ENCODE data around the gene CCDC197.

Gene CCDC197

DNA sequence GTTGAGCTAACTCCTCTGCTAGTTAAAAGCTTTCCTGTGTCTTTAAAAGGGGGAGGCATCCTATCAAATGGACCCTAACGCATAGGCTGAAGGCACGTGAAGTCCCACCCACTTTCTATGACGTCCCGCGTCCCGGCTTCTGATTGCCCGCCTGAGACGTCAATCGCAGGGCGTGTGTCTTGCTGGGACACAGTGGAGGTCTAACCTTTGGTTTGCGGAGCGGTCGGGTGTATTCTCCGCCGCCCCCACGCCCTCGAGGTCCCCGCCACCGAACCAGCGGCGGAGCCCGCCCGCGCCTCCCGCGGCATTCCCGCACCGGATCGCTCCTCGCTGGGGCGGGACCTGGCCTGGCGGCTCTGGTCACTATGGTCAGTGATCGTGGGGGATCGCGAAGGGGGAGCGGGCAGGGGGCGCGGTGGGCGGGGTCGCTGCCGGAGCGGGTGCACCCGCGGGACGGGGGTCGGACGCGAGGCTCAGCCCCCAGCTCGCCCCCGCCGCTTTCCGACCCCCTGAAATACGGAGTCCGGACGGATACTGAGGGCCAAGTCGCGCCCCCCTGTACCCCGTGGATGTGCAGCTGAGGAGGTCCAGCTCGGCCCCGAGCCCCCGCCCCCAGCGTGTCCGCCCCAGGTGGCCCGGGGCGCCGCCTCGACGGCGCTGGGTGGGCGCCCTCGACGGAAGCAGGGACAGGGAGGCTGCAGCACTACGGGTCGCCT is 29.2 kb downstream of the CCDC197 start, which contains the start of gene OTUB2:
TSS of gene OTUB2 (plus strand) at position 168 of the 716 bp plus-strand sequence. CDS start at position 366, 198 bp downstream.
- DNase-seq (ENCODE audit: low spot score), result peak; percentile 100

GRCh38 chr14:94026889-94027469 is 29.9 kb downstream of the CCDC197 start:
- DNase-seq (ENCODE audit: low spot score), result no peak

- DNase-seq (ENCODE audit: low spot score), result no peak
Observed at GRCh38 chr14:94027566-94028449, 30.7 kb downstream of the CCDC197 start.

DNA sequence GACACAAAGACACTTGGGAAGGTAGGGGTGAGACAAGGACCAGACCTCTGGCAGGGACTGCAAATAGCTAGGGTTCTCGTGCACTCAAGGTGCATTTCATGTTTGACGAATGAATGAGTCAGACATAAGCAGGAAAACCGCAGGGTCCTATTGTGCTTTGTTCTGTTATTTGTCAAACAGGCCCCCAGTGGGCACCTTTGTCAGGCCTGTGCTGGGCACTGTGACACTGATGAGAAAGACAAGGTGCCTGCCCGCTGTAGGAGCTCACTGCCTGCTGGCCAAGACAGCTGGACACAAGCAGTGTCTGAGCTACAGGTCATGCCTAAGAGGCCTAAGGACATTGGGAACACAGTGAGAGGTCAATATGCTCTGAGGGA is 31.3 kb downstream of the CCDC197 start:
- DNase-seq (ENCODE audit: low spot score), result no peak

GRCh38 chr14:94029265-94029664 is 32.2 kb downstream of the CCDC197 start:
- DNase-seq (ENCODE audit: low spot score), result no peak

GRCh38 chr14:94029671-94030203 is 32.6 kb downstream of the CCDC197 start:
- no peak for DNase-seq (ENCODE audit: low spot score)

DNA sequence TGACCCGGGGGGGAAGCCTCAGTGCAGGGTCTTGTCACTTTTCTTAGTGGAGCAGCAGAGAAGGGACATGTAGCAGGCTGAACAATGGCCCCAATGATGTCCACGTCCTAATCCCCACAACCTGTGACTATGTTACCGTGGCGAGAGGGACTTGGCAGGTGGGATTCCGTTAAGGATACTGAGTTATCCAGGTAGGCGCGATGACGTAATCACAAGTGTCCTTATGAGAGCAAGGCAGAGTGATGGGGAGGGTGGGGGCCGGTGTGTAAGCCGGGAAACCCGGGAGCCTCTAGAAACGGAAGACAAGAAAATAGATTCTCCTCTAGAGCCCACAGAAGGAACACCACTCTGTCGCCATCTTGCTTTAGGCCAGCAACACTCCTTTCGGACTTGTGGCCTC is 33.5 kb downstream of the CCDC197 start:
- DNase-seq (ENCODE audit: low spot score), result no peak

- DNase-seq (ENCODE audit: low spot score), result no peak
Observed at GRCh38 chr14:94031161-94031882, 34.2 kb downstream of the CCDC197 start.

DNA sequence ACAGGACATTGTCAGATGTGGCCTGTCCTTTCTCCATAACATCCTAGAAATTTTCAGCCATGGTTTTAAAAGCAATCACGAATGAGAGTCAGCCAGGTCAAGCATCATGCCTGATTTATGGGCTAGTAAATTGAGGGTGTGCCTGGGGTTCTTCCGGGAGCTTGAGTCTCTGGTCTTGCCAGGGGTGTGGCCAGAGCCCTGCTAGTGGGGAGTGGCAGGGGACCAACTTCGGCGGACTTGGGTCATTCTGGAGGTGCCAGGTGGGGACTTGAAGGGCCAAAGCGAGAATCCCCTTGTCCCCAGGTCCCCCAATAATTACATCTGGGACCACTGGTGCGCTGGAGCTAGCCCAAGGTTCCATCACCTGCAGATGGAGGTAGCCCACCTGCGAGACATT is 34.8 kb downstream of the CCDC197 start:
- no peak for DNase-seq (ENCODE audit: low spot score)

GRCh38 chr14:94034886-94035285 is 37.8 kb downstream of the CCDC197 start:
- no peak for DNase-seq (ENCODE audit: low spot score)

DNA sequence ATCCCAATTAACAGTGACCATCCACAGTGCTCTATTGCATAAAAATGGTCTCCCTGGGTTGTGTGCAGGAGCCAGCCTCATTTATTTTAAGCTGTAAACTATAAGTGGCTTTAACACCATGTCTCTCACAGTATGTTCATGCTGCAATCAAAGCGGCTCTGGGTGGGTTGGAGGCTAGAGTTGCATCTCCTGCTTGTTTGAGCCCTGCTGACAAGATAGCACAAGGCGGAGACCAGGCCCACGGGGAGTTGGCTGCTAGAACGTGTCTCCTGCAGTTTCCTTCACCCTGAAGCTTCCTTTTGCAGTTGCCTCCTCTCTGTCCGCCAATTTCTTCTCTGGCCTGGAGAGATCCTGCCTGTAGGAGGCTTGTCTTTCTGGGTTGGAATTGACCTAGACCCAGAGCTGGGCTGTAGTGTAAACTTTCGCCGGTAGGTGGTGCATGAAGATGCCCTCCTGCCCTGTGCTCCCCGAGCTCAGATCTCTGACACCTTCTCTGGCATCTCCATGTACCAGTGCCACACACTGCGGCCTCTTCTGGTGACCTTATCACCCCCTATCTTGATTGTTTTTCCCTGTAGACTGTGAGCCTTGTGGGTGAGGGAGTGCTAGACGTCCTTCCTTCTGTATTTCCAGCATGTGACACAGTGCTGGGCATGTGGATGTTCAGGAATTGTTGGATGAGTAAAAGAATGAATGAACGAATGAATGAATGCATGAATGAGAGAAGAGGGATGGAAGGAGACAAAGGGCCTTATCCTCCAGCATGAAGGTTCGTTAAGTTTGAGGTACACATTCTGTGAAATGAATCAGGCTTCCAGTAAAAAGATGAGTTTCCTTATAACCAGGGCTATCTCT is 39.4 kb downstream of the CCDC197 start:
- peak; percentile 70 for DNase-seq (ENCODE audit: low spot score)

- DNase-seq (ENCODE audit: low spot score), result no peak
Observed at GRCh38 chr14:94037954-94038353, 40.9 kb downstream of the CCDC197 start.

DNA sequence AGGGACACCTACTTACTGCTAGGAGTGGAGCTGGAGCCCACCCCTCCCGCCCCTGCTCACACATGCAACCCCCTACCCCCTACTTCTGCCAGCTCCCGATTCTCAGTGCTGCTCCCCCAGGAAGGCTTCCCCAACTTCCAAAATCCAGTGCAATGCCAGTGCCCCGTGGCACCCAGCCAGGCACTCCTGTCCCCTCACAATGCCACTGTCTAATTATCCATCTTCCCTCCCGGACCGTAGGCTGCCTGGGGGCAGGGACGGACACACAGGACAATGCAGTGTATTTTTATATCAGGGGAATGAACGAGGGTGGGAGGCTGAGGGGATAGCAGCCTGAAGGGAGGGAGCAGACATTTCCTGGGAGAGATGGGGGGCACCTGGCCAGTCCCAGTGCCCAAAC is 41.4 kb downstream of the CCDC197 start:
- no peak for DNase-seq (ENCODE audit: low spot score)

GRCh38 chr14:94038921-94039629 is 42.0 kb downstream of the CCDC197 start:
- DNase-seq (ENCODE audit: low spot score), result no peak

- no peak for DNase-seq (ENCODE audit: low spot score)
Observed at GRCh38 chr14:94040247-94040646, 43.1 kb downstream of the CCDC197 start.

GRCh38 chr14:94040796-94041195 is 43.7 kb downstream of the CCDC197 start:
- no peak for DNase-seq (ENCODE audit: low spot score)

DNA sequence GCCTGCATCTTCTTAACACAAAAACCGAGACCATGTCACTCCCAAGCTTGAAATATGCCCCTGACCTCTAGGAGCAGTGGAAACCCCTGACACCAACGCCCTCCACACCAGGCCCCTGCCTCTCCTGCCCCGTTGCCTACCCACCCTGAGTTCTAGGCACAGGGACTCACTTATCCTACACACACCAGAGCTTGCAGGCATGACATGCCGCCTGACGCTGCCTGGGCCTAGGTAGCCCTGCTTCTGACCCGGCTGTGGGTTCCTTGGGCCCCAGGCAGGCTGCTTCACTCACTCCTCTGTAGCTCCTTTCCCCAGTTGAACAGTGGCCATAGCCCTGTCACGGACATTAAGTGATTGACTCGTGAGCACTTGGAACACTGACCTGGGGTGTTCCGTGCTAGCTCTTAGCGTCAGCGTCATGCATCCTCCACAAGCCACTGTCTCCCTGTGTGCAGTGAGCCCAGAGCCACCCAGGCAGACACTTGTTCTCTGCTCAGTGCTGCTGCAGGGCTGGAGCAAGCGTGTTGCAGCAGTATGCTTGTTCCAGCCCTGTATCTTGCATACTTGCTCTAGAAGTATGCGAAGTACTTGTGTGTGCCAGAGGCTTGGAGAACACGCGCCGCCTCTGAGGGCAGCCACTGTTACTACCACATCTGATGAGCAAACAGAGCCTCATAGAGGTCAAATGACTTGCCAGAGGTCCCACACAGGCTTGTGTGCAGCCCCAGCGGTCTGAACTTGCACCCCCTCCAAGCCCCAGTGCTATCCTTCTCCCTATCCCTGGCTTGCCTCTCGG is 44.6 kb downstream of the CCDC197 start:
- no peak for DNase-seq (ENCODE audit: low spot score)

DNA sequence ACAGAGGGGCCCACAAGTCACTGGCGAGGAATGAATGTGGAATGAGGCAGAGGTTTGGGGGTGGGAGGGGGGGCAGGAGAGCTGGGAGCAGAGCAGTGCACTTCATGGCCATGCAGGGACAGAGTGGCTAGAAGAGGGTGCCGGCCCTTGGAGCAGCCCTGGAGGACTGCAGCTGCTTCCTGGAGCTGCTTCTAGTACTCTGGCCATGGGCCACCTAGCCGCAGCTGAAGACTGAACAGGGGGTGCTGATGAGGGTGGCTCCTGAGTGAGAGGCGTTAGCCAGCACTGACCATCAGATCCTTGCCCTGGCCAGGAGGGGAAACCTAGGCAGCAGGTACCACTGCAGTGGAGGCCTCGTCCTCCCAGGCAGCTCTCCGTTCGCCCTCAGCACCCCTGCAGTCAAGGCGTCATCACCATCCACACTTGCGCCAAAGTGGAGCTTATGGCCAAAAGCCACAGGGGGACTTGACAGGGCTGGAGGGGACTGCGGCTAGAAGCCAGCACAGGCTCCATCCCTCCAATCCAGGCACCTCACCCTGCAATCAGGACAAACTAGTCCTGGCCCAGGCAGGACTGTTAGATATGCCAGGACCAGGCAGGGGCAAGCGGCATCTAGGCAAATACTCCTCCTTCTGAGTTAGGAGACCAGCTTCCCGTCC is 45.5 kb downstream of the CCDC197 start:
- DNase-seq (ENCODE audit: low spot score), result no peak

Data from COLO829 (cell line).